Gastrocnemius medialis (tissue), 4 donors: Measurements from ENCODE around the gene SMYD5.

ENCODE experiments used
- CTCF ChIP-seq, 5 experiments: fragments of 450-650 bp in 3 of 5; fragments of 200-600 bp in 2 of 5; sonication (generic) in 2 of 5; IDR thresholded peaks in 4 of 5; conservative IDR thresholded peaks in 1 of 5; 1 replicate in 4 of 5; 2 replicates in 1 of 5; pipeline ENCODE4 v1.5.1; 2016 to 2019; ENCODE audit warnings: antibody characterized with exemption in 5 of 5, mild to moderate bottlenecking in 3 of 5, moderate library complexity in 3 of 5
- POLR2A ChIP-seq, 2 donors: fragments of 450-650 bp; IDR thresholded peaks; one replicate each; pipeline ENCODE4 v1.6.1; 2017; ENCODE audit warnings: antibody characterized with exemption in 2 of 2, mild to moderate bottlenecking in 2 of 2, moderate library complexity in 2 of 2

- TF ChIP-seq POLR2A (IDR thresholded peaks at IDR 0.05) = peak; percentile 73 to 74
- TF ChIP-seq CTCF (IDR thresholded peaks at IDR 0.05 in 4 of 5, conservative IDR thresholded peaks at IDR 0.05 in 1 of 5) = peak in 1 of 5 experiments; percentile 6
Observed at GRCh38 chr2:73233932-73234832, 20.1 kb downstream of the SMYD5 start, which contains the start of gene CCT7.
